ELR (cell line): ENCODE data around the gene MARCHF9.
"Not testable (repeated sequence)": the region's sequence is repeated elsewhere in the genome, so short reads cannot be mapped to it uniquely, and the experiment has no call there.

Experiments
- DNase-seq: peaks from one replicate; pipeline ENCODE4 v3.0.0-alpha.2; 2015; ENCODE audit warnings: low read depth

The MARCHF9 gene

GRCh38 chr12:57769594-57769993, 14.7 kb downstream of the MARCHF9 start:
- DNase-seq = no peak

- no peak for DNase-seq
Measured at GRCh38 chr12:57770734-57771133, 15.8 kb downstream of the MARCHF9 start.

- DNase-seq = peak; percentile 95
Measured at GRCh38 chr12:57771236-57771872, 16.5 kb downstream of the MARCHF9 start.

GRCh38 chr12:57771873-57772428, 17.0 kb downstream of the MARCHF9 start, which contains the start of gene METTL1:
Gene METTL1, minus strand, starts transcription at chr12:57772105. Its CDS starts 22 bp downstream, at chr12:57772083.
- DNase-seq = peak; percentile 98

GRCh38 chr12:57772429-57773322, 17.8 kb downstream of the MARCHF9 start, which contains the start of gene EEF1AKMT3:
Gene EEF1AKMT3, plus strand, starts transcription at chr12:57772614. Its CDS starts 111 bp downstream, at chr12:57772725.
- DNase-seq = peak; percentile 78

GRCh38 chr12:57774634-57775033, 19.7 kb downstream of the MARCHF9 start:
- DNase-seq = not testable (repeated sequence)

GRCh38 chr12:57775044-57775443, 20.1 kb downstream of the MARCHF9 start:
- DNase-seq = no peak

- no peak for DNase-seq
Measured at GRCh38 chr12:57775563-57776246, 20.8 kb downstream of the MARCHF9 start.

GRCh38 chr12:57776247-57776587, 21.3 kb downstream of the MARCHF9 start:
- DNase-seq = no peak

- DNase-seq = no peak
Measured at GRCh38 chr12:57777367-57777766, 22.5 kb downstream of the MARCHF9 start.

- DNase-seq = no peak
Measured at GRCh38 chr12:57777911-57778310, 23.0 kb downstream of the MARCHF9 start.

GRCh38 chr12:57779736-57780135, 24.8 kb downstream of the MARCHF9 start:
- no peak for DNase-seq

- DNase-seq = no peak
Measured at GRCh38 chr12:57780284-57780897, 25.5 kb downstream of the MARCHF9 start.

- no peak for DNase-seq
Measured at GRCh38 chr12:57781244-57781643, 26.3 kb downstream of the MARCHF9 start.

- no peak for DNase-seq
Measured at GRCh38 chr12:57781801-57782200, 26.9 kb downstream of the MARCHF9 start.

- DNase-seq = no peak
Measured at GRCh38 chr12:57782243-57782607, 27.3 kb downstream of the MARCHF9 start.

- peak; percentile 97 for DNase-seq
Measured at GRCh38 chr12:57782608-57783465, 27.9 kb downstream of the MARCHF9 start, which contains the start of gene TSFM. Gene TSFM, plus strand, starts transcription at chr12:57782787. Its CDS starts 15 bp downstream, at chr12:57782802.

- DNase-seq = no peak
Measured at GRCh38 chr12:57783466-57783801, 28.5 kb downstream of the MARCHF9 start.

GRCh38 chr12:57783861-57784260, 29.0 kb downstream of the MARCHF9 start:
- no peak for DNase-seq

- peak; percentile 93 for DNase-seq
Measured at GRCh38 chr12:57793920-57794319, 39.0 kb downstream of the MARCHF9 start.

- DNase-seq = peak; percentile 93
Measured at GRCh38 chr12:57795354-57795753, 40.5 kb downstream of the MARCHF9 start.
